ENCODE data around the gene RNF213.
"Not testable (repeated sequence)": the region's sequence is repeated elsewhere in the genome, so short reads cannot be mapped to it uniquely, and the experiment has no call there.

The RNF213 gene

DNA sequence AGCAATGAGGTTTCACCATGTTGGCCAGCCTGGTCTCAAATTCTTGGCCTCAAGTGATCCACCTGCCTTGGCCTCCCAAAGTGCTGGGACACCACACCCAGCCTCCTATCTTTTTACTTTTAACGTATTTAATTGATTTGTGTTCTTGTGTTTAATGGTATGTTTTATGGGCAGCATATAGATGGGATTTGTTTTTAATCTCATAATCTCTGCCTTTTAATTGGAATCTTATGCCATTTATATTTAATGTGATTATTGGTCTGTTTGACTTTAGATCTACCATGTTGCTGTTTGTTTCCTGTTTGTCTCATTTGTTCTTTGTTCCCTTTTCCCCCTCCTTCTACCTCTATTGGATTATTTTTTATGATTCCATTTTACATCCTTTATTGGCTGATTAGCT lies 28.2 kb upstream of the RNF213 start:
- no peak for DNase-seq (ENCODE audit: low spot score in 2 of 2)
- Histone ChIP-seq H3K4me3 (no peak overlapping the region), H3K27me3 (ENCODE audit: low read depth) (no peaks in the 10 kb centered on the region), H3K9me3 (peaks cover 5% of the 10 kb centered on the region), H3K36me3 (replicated peaks) (peaks cover 2% of the 10 kb centered on the region), H3K4me1 (no peaks in the 10 kb centered on the region)
- in situ Hi-C loops (cut with MboI; ENCODE audit: low sequenced_read_pairs), result no loop called here

GRCh38 chr17:80233202-80233601 lies 27.4 kb upstream of the RNF213 start:
- in situ Hi-C loops (cut with MboI; ENCODE audit: low sequenced_read_pairs), result no loop called here

DNA sequence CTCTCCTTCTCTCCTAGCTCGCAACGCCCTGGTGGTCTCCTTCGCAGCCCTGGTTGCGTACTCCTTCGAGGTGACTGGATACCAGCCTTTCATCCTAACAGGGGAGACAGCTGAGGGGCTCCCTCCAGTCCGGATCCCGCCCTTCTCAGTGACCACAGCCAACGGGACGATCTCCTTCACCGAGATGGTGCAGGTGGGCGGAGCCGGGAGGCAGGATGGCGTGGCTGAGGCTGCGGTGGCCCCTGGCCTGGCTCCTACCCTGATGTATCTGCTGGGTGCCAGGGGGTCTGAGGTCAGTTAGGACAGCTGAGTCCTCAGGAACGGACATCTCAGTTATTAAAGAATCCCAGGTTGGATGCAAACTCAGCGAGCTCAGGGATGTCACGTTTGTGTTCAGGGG lies 23.7 kb upstream of the RNF213 start:
- peaks cover 5% of the 10 kb centered on the region for H3K9me3 ChIP-seq
- no peaks in the 10 kb centered on the region for H3K27me3 ChIP-seq (ENCODE audit: low read depth)
- no peaks in the 10 kb centered on the region for H3K4me1 ChIP-seq
- no peak overlapping the region for H3K4me3 ChIP-seq
- in situ Hi-C loops (cut with MboI; ENCODE audit: low sequenced_read_pairs), result no loop called here
- H3K36me3 ChIP-seq (replicated peaks), result peaks cover 19% of the 10 kb centered on the region
- no peak for DNase-seq (ENCODE audit: low spot score in 2 of 2)

More at GRCh38 chr17:80233202-80233601, 27.4 kb upstream of the RNF213 start:
- peaks cover 10% of the 10 kb centered on the region for H3K36me3 ChIP-seq (replicated peaks)
- no peak for DNase-seq (ENCODE audit: low spot score in 2 of 2)
- H3K9me3 ChIP-seq, result peaks cover 5% of the 10 kb centered on the region
- no peaks in the 10 kb centered on the region for H3K4me1 ChIP-seq
- H3K27me3 ChIP-seq (ENCODE audit: low read depth), result no peaks in the 10 kb centered on the region
- H3K4me3 ChIP-seq, result no peak overlapping the region

DNA sequence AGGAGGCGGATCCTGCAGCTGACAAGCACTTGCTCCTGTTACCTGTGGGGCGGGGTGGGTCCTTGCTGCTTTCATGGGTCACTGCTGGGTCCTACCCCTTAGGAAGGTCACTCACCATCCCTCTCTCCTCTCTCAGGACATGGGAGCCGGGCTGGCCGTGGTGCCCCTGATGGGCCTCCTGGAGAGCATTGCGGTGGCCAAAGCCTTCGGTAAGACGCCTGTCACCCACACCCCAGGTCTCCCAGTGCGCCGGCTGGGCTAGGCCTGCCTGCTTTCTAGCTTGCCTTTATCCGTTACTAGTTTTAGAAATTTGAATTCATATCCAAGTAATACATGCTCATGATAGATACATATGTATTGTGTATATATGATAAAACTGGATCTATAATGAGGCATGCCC lies 23.3 kb upstream of the RNF213 start:
- Histone ChIP-seq H3K4me3 (no peak overlapping the region), H3K27me3 (ENCODE audit: low read depth) (no peaks in the 10 kb centered on the region), H3K9me3 (peaks cover 3% of the 10 kb centered on the region), H3K4me1 (no peaks in the 10 kb centered on the region), H3K36me3 (replicated peaks) (peaks cover 19% of the 10 kb centered on the region)
- DNase-seq (ENCODE audit: low spot score in 2 of 2), result no peak
- in situ Hi-C loops (cut with MboI; ENCODE audit: low sequenced_read_pairs), result no loop called here

GRCh38 chr17:80242505-80242904 lies 18.1 kb upstream of the RNF213 start:
- H3K27me3 ChIP-seq (ENCODE audit: low read depth), result no peaks in the 10 kb centered on the region
- no peak for DNase-seq (ENCODE audit: low spot score in 2 of 2)
- H3K9me3 ChIP-seq, result no peaks in the 10 kb centered on the region
- in situ Hi-C loops (cut with MboI; ENCODE audit: low sequenced_read_pairs), result no loop called here
- H3K4me3 ChIP-seq, result no peak overlapping the region
- H3K4me1 ChIP-seq, result no peaks in the 10 kb centered on the region
- peaks cover 16% of the 10 kb centered on the region for H3K36me3 ChIP-seq (replicated peaks)

- no peaks in the 10 kb centered on the region for H3K27me3 ChIP-seq (ENCODE audit: low read depth)
- H3K4me1 ChIP-seq, result no peaks in the 10 kb centered on the region
- DNase-seq (ENCODE audit: low spot score in 2 of 2), result no peak
- no peaks in the 10 kb centered on the region for H3K9me3 ChIP-seq
- H3K4me3 ChIP-seq, result no peak overlapping the region
- peaks cover 7% of the 10 kb centered on the region; the same call in 1 of the 2 replicates for H3K36me3 ChIP-seq (replicated peaks)
- in situ Hi-C loops (cut with MboI; ENCODE audit: low sequenced_read_pairs), result no loop called here
Observed at GRCh38 chr17:80243526-80244433, 16.9 kb upstream of the RNF213 start.

DNA sequence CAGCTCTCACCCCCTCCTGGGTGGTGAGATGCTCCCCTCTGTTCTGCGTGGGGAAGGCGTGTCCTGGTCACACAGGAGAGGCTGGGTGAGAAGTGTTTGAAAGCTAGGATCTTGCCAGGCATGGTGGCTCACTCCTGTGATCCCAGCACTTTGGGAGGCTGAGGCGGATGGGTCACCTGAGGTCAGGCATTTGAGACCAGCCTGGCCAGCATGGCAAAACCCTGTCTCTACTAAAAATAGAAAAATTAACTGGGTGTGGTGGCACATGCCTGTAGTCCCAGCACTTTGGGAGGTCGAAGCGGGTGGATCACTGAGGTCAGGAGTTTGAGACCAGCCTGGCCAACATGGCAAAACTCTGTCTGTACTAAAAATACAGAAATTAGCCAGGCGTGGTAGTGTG lies 16.2 kb upstream of the RNF213 start:
- H3K36me3 ChIP-seq (replicated peaks); H3K27me3 ChIP-seq (ENCODE audit: low read depth); H3K4me3 ChIP-seq; H3K4me1 ChIP-seq; H3K9me3 ChIP-seq; DNase-seq (ENCODE audit: low spot score in 2 of 2); in situ Hi-C loops (cut with MboI; ENCODE audit: low sequenced_read_pairs): not testable (repeated sequence)

DNA sequence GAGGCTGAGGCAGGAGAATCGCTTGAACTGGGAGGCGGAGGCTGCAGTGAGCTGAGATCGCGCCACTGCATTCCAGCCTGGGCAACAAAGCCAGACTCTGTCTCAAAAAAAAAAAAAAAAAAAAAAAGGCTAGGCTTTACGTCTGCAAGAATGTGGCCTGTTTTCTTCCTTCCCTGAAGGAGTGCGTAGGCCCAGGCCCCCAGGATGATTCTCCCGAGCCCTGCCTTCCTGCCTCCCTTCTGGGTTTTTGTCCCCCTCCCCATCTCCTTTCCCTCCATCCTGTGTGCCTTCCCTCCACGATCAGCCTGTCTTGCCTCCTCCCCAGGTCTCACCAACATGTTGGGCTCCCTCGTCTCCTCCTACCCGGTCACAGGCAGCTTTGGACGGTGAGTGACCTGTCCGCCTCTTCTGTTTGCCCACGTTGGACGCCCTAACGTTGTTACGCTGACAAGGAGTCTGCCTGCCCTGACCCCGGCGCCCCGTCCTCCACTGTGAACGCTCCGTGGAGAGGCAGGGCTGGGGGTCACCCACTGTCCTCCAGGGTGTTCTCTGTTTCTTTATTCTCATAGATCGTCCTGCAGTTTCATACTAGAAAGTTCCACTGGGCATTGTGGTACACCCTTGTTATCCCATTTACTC lies 15.7 kb upstream of the RNF213 start:
- DNase-seq (ENCODE audit: low spot score in 2 of 2), result no peak
- in situ Hi-C loops (cut with MboI; ENCODE audit: low sequenced_read_pairs), result no loop called here
- Histone ChIP-seq H3K9me3 (no peaks in the 10 kb centered on the region), H3K36me3 (replicated peaks) (peaks cover 2% of the 10 kb centered on the region; the same call in 1 of the 2 replicates), H3K4me1 (no peaks in the 10 kb centered on the region), H3K4me3 (no peak overlapping the region), H3K27me3 (ENCODE audit: low read depth) (no peaks in the 10 kb centered on the region)

- no peak for DNase-seq (ENCODE audit: low spot score in 2 of 2)
- in situ Hi-C loops (cut with MboI; ENCODE audit: low sequenced_read_pairs), result no loop called here
- H3K9me3 ChIP-seq, result no peaks in the 10 kb centered on the region
- peaks cover 2% of the 10 kb centered on the region; the same call in 1 of the 2 replicates for H3K36me3 ChIP-seq (replicated peaks)
- H3K4me3 ChIP-seq, result no peak overlapping the region
- no peaks in the 10 kb centered on the region for H3K27me3 ChIP-seq (ENCODE audit: low read depth)
- no peaks in the 10 kb centered on the region for H3K4me1 ChIP-seq
Observed at GRCh38 chr17:80245566-80246265, 14.9 kb upstream of the RNF213 start.

DNA sequence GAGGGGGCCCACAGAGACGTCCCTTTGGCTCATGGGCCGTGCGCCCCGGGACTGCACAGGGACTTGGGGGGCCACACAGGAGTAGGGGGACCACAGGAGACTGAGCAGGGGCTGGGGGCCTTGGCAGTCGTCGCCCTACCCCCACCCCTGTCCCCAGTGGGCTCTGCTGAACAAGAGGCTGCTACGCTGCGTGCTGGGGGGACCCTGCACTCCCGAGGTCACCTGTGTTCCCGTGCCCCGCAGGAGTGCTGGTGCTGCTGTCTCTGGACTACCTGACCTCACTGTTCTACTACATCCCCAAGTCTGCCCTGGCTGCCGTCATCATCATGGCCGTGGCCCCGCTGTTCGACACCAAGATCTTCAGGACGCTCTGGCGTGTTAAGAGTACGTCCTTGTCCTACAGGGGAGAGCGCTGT lies 14.4 kb upstream of the RNF213 start:
- Histone ChIP-seq H3K9me3 (no peaks in the 10 kb centered on the region), H3K36me3 (replicated peaks) (peaks cover under 1% of the 10 kb centered on the region; the same call in 1 of the 2 replicates), H3K4me1 (no peaks in the 10 kb centered on the region), H3K4me3 (no peak overlapping the region), H3K27me3 (ENCODE audit: low read depth) (no peaks in the 10 kb centered on the region)
- DNase-seq (ENCODE audit: low spot score in 2 of 2), result no peak
- in situ Hi-C loops (cut with MboI; ENCODE audit: low sequenced_read_pairs), result no loop called here

GRCh38 chr17:80246726-80247125 lies 13.9 kb upstream of the RNF213 start:
- in situ Hi-C loops (cut with MboI; ENCODE audit: low sequenced_read_pairs), result no loop called here
- DNase-seq (ENCODE audit: low spot score in 2 of 2), result no peak
- H3K36me3 ChIP-seq (replicated peaks), result no peaks in the 10 kb centered on the region; the same call in 1 of the 2 replicates
- H3K9me3 ChIP-seq, result no peaks in the 10 kb centered on the region
- H3K4me1 ChIP-seq, result no peaks in the 10 kb centered on the region
- no peak overlapping the region for H3K4me3 ChIP-seq
- no peaks in the 10 kb centered on the region for H3K27me3 ChIP-seq (ENCODE audit: low read depth)

- H3K4me1 ChIP-seq, result no peaks in the 10 kb centered on the region
- DNase-seq (ENCODE audit: low spot score in 2 of 2), result no peak
- no peaks in the 10 kb centered on the region for H3K9me3 ChIP-seq
- H3K27me3 ChIP-seq (ENCODE audit: low read depth), result no peaks in the 10 kb centered on the region
- no peak overlapping the region for H3K4me3 ChIP-seq
- in situ Hi-C loops (cut with MboI; ENCODE audit: low sequenced_read_pairs), result no loop called here
- H3K36me3 ChIP-seq (replicated peaks), result no peaks in the 10 kb centered on the region
Observed at GRCh38 chr17:80247561-80247960, 13.1 kb upstream of the RNF213 start.

DNA sequence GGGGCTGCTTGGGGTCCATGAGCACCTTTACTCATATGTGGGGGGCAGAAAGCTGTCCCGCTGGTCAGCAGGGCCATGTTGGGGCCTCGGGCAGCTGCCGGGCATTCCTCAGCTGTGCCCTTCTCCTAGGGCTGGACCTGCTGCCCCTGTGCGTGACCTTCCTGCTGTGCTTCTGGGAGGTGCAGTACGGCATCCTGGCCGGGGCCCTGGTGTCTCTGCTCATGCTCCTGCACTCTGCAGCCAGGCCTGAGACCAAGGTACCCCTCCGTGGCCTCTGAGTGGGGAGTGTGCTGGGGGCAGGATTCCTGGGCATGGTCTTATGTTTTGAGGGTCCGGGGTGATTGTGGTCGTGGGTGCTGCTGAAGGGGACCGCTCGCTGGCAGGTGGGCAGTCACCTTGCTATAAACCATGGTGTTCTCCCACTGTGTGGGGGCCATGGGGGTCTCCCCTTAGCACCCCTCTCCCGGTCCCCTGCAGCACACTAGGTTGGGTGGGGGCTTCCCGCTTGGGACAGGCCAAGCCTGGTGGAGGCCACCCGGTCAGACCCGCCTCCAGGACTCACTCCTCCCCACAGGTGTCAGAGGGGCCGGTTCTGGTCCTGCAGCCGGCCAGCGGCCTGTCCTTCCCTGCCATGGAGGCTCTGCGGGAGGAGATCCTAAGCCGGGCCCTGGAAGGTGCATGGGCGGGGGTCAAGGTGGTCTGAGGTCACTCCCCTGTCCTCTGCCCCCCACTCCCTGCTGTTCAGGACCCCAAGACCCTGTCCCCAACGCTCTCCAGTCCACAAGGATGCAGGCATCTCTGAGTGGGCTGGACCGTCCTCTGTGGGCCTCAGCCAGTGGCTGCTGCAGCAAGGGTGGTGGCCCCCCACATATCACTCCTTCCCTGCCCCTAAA lies 12.4 kb upstream of the RNF213 start:
- H3K4me3 ChIP-seq, result no peak overlapping the region
- no peaks in the 10 kb centered on the region for H3K9me3 ChIP-seq
- DNase-seq (ENCODE audit: low spot score in 2 of 2), result no peak
- in situ Hi-C loops (cut with MboI; ENCODE audit: low sequenced_read_pairs), result no loop called here
- H3K4me1 ChIP-seq, result no peaks in the 10 kb centered on the region
- no peaks in the 10 kb centered on the region for H3K36me3 ChIP-seq (replicated peaks)
- H3K27me3 ChIP-seq (ENCODE audit: low read depth), result no peaks in the 10 kb centered on the region

Data from HAP-1 (cell line).